Vagina (tissue), 2 donors: Measurements from ENCODE around the gene EPS15.

Source experiments
- CTCF ChIP-seq, 3 experiments: fragments of 450-650 bp in 2 of 3; fragments of 200-600 bp in 1 of 3; sonication (generic) in 1 of 3; IDR thresholded peaks; one replicate each; pipeline ENCODE4 v1.5.1; 2017 to 2019; ENCODE audit warnings: antibody characterized with exemption in 3 of 3, mild to moderate bottlenecking in 2 of 3, moderate library complexity in 2 of 3
- POLR2A ChIP-seq, 2 donors: fragments of 450-650 bp; IDR thresholded peaks; one replicate each; pipeline ENCODE4 v1.6.1; 2017; ENCODE audit warnings: antibody characterized with exemption in 2 of 2, mild to moderate bottlenecking in 2 of 2, moderate library complexity in 2 of 2
- POLR2AphosphoS5 ChIP-seq, 2 donors: sonication (generic); formaldehyde crosslinking; IDR thresholded peaks; one replicate each; pipeline ENCODE4 v1.9.0; 2017; ENCODE audit warnings: antibody characterized with exemption in 2 of 2, mild to moderate bottlenecking in 2 of 2, low read depth in 1 of 2; ENCODE audit not compliant: insufficient read depth in 1 of 2

GRCh38 chr1:51414811-51415210 lies 104.3 kb downstream of the EPS15 start:
- no peak for TF ChIP-seq CTCF (IDR thresholded peaks at IDR 0.05)
- no peak for TF ChIP-seq POLR2A (IDR thresholded peaks at IDR 0.05)
- no peak for TF ChIP-seq POLR2AphosphoS5 (IDR thresholded peaks at IDR 0.05; ENCODE audit: insufficient read depth in 1 of 2, low read depth in 1 of 2)
